Kidney glomerular epithelial cell (primary cell): ENCODE data around the gene TRPM3.
"Not testable (repeated sequence)": the region's sequence is repeated elsewhere in the genome, so short reads cannot be mapped to it uniquely, and the experiment has no call there.

Experiments
- DNase-seq: peaks from one replicate; lab custom pipeline; 2025; lab: John Stamatoyannopoulos, UW

Gene TRPM3

DNA sequence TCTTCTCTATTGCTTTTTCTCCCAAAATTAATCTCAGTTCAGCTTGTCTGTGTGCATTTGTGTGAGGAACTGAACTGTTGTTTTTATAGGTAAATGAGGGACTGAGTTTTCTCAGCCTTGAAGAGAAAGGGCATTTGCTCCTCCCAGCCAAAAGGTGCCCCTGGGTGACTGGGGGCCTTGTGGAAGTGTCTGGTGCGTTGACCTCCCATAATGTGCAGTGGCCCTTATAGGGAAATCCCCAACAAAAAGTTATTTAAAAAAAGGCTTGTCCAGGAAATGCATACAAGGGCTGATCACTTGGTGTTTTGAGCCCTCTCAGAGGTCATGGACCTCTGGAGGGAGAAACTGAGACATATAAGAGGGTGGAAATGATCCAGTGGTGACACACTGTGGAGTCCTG is 467.3 kb downstream of the TRPM3 start:
- DNase-seq: no peak

DNA sequence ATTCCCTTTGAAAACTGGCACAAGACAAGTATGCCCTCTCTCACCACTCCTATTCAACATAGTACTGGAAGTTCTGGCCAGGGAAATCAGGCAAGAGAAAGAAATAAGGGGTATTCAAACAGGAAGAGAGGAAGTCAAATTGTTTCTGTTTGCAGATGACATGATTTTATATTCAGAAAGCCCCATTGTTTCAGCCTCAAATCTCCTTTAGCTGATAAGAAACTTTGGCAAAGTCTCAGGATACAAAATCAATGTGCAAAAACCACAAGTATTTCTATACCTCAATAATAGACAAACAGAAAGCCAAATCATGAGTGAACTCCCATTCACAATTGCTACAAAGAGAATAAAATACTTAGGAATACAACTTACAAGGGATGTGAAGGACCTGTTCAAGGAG is 476.8 kb downstream of the TRPM3 start:
- DNase-seq: not testable (repeated sequence)

DNA sequence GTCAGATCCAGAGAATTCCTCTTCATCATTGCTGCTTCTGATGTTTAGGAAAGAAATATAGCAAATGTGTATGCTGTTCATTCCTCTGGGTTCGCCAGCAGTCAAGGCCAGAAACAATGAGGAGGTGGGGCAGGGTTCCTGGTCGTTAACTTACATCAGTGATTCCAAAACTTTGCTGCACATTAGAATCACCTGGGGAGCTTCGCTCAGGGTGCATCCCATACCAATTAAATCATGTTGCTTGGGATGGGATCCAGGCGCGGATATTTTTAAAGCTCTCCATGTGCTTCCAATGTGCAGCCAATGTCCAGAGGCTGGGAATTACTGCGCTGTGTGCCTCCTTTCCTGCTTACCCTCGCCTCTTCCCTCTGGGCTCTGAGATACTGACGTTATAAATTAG is 479.1 kb downstream of the TRPM3 start:
- no peak for DNase-seq

DNA sequence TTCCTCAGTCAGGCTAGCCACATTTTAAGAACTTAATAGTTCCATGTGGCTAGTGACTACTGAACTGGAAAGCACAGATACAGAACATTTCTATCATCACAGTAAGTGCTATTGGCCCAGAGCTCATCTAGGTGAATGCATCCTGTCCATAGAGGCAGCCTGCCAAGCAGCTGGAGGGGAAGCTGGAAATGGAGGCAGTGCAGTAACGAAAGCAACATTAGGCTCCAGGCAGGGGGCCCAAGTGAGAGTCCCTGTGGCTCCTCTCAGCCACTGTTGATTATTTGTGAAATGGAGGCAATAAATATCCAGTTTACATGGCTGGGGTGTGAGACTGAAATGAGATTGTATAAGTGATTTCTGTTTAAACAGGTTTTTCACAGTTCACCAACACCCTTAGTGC is 479.8 kb downstream of the TRPM3 start:
- no peak for DNase-seq

DNA sequence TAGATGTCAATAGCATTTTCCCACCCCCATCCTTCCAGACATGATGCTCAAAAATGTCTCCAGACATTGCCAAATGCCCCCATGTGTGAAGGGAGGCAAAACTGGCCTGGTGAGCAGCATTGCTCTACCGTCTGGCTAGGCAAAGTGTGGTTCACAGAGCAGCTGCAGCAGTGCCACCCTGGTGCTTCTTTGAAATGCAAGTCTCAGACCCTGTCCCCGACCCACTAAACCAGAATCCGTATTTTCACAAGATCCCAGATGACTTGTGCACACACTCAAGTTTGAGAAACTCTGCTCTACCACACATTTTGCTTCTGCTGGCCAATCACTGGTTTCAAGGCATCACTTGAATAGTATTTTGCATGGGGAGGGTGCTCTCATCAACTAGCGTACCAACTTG is 480.4 kb downstream of the TRPM3 start:
- no peak for DNase-seq

DNA sequence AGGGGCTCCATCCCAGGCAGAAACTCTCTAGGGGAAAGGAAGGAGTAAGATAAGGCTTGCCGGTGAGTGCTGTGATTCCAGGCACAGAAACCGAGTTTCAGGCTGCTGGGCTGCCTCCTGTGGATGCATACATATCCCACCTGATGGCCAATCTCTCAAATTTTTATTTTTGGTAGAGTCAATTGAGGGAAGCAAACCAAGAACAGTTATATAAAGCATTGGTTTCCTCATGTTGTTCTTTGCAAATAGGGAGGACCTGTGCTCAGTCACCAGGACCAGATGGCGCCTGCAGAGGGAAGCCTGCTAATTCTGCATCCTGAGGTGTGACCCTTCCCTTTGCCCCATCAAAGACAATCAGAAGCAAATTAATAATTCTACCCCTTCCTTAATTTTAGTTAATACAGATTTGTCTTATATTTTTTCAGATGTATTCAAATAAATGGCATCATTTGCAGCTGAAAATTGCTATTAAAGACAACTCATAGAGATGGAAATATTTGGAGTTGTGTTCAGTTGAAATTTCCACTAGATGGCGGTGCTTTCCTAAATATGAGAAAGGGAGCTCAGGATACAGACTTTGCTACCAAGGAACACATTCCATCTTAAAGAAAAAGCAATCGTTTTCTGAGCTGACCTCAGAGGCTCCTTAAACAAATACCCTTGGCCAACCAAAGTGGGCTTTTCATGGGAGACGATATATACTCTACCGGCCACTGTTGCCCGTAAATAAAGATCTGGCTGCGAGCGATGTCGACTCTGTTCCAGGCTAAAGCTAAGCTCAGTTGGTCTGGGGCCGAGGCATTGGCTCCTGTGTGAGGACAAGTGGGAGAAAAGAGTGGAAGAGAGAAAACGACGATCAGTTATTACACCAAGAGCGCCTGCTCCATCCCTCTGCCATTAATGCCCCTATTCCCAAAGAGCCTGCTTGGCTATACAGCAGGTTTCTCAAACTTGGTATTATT is 481.3 kb downstream of the TRPM3 start:
- DNase-seq: peak; percentile 69

DNA sequence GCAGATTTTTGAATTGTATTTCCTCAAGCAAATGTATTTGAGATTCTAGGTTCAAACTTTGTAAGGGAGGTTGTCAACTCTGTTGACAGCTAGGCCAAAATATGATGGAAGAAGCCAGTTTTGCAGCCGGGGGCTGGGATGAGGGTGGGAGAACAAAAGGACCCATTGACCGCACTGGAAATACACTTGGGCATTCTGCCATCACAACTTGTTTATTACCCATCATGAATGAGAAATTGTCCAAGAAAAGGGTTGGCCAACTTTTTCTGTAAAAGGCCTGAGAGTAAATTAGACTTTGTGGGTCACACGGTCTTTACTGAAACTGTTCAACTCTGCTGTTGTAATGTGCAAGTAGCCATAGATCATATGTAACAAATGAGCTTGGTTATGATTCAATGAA is 485.6 kb downstream of the TRPM3 start:
- no peak for DNase-seq

DNA sequence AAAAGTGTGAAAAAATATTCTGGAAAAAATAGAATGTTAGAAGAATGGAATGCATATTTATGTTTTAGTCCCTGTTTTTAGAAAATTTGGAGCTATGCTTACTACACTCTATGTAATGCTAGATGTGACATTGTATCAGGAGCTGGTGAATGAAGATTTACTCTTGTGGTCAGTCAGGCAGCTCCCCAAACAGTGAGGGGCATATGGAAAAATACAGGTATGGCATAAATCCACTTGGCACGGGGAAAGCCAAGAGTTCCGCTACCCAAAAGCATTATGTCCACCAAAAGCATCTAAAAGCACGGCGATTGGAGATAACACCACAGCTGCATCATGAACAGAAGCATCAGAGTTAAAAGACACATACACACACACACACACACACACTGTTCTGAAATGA is 486.7 kb downstream of the TRPM3 start:
- DNase-seq: no peak

DNA sequence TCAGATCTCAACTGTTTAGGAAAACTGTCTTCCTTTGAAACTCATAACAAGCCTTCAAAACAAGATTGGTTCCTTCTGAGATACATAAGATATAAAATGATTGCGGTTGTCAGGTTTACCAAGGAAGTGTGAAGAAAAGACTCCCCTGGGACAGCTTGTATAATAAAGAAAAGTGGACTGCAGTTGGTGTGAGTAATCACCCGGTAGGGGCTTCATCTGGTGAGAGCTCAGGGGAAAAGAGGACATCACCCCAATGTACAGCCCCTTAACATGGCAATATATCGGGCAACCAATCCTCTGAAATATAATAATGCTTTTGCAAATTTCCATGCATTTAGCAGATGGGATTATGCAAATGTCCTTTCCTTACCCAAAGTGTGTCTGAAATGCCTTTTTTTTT is 490.4 kb downstream of the TRPM3 start:
- no peak for DNase-seq

DNA sequence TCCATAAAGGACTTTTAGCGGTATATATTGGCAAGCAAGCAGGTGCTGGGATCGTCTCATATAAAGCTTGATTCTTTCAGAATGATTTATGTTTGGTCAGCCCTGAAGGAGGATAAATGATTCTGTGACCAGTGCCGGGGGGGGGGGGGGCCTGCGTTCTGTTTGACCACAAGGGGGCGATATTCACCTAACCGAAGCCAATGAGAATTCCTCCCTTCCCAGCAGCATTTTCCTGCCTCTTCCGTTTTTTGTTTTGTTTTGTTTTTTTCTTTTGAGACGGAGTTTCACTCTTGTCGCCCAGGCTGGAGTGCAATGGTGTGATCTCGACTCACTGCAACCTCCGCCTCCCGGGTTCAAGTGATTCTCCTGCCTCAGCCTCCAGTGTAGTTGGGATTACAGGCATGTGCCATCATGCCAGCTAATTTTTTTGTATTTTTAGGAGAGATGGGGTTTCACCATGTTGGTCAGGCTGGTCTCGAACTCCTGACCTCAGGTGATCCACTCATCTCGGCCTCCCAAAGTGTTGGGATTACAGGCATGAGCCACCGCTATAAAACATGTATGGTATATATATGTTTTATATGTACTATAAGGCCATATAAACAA is 492.2 kb downstream of the TRPM3 start:
- not testable (repeated sequence) for DNase-seq

DNA sequence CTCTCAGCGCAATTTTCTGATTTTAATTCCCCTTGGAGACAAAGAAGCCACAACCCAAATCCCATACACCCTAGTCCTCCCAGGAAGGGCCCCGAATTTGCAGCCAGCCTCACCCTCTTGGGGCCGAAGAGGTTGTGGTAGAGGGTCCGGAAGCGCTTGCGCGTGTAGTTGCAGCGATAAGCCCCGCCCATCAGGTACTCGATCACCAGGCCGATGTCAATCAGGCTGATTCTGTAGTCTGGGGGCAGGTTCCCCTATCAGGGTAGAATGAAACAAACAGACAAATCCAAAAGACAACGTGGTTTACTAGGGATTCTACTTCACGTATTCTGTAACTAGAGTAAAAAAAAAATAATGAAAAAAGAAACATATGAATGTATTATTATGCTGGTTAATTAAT is 496.3 kb downstream of the TRPM3 start:
- no peak for DNase-seq

DNA sequence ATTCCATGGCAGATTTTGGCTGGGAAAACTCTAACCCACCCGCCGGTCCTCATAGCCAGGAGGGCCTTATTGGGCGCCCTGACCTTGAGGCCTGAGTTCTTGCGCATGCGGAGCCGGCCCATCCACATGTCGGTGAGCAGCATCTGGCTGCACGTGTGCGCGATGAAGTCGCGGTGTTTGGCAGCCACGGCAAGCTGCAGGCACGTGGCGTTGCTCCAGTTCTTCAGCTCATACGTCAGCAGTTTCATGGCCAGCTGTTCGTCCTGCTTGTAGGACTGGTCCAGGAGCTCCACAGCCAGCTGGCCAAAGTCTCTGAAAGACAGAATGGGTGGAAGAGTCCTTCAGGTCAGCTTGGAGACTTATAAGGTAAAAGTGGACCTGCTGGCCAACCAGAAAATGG is 502.6 kb downstream of the TRPM3 start:
- DNase-seq: no peak

DNA sequence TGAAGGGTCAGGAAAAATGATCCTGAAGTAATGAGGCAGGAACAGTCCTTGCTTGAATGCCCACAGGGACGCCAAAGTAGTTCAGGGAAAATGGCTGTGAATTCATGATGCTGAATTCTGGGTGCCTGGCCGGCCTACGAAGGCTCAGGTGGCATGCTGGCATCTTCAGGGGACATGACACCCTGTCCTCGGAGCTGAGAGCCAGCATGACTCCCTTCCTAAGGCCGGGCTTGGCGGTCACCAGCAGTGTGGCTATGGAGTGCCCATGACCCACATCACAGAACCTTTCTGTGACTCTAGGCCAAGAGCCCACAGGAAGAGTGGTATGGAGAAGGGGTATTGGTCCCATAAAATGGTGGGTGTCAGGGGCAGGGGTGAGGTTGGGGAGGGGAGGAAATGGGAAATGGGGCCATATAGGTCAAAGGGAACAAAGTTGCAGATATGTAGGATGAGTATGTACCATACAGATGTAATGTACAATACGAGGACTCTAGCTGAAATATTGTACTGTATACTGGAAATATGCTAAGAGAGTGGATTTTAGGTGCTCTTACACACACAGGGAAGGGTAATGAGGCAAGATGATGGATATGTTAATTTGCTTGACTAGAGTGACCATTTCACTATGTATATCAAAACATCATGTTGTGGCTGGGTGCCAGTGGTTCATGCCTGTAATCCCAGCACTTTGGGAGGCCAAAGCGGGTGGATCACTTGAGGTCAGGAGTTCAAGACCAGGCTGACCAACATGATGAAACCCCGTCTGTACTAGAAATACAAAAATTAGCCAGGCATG is 504.2 kb downstream of the TRPM3 start:
- no peak for DNase-seq

DNA sequence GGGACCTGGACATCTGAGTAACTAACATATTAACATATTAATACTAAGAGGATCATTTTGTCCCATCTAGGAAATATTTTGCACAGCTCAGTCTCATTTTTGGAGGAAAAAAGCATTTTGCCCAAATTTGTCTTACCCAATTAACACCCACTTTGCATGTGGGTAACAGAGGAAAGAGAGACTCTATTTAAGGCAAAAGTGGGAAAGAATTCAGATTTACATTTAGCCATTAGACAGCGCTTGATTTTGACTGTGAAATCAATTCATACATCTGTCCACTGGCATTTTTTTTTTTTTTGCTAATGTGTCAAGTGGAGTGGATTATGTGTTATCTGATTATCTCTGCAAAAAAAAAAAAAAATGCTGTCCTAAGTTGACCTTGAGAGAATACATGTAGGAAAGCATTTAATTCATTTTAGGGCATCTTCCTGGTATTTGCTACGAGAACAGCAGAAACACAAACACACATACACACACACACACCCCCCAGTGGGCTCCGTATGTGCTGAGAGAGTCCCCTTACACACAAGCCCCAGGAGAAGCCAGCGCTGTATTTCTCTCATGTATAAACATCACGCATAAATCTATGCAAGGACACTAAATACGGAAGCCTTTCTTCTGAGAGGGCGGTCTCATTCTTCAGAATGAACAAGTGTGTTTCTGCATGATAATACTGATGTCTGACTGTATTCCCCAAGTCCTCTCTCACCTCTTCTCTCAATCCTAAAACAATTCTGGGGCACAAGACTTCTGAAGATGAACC is 505.0 kb downstream of the TRPM3 start:
- DNase-seq: no peak

DNA sequence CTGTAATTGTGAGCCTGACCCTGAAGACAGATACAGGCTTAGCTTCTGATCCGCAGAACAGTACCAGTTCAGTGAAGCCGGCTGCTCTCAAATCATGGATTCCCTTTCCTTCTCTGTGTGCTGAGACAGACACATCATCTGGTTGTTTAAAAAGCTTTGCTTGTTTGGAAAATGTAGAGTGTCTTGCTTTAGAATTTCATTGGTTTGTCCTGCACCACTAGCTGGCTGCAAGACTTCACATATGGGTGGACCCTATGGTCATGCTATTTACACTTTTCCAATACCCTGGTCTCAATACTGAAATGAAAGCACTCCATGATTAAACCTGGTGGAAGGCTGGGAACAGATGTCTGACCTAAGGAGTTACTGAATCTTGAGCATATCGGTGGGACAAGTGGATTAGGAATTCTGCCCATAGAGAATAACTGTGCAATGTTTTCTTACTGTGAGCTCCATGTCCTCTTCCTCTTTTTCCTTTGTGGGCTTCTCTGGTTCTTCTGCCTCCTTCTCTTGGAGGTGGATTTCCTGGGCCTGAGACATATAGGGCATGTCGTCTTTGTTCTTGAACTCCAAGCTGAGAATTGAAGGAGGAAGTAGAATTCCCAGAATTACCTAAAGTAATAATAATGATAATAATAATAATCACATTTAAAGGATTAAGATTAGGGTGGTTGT is 505.8 kb downstream of the TRPM3 start:
- DNase-seq: no peak

DNA sequence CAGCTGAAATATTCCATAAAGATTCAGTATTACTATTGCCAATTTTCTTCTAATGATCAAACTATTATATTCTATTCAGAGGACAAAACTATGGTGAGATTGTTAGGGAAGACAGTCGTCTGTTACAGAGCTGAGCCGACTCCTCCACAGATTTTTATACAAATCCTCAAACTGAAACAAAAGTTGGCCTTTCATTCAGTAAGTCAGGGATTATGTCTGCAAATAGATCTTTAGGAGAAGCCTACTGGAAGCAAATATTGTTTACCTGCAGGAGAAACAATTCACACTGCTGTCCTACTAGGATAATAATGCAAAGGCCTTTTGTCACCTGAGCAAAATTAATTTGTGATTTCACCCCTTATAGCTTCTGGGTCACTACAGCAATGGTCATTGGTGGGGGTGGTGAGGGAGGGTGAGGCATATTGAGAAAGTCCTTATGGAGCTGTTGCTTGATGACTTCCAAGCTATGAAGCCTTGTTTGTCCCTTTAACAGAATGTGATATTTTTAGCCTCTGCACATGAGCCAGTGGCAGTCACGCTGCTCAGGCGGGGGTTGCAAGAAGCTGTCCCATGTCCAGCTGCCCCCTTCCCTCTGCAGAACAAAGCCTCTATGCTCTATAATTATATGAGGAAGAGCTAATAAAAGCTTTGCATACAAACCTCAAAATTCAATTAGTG is 506.5 kb downstream of the TRPM3 start:
- DNase-seq: no peak

DNA sequence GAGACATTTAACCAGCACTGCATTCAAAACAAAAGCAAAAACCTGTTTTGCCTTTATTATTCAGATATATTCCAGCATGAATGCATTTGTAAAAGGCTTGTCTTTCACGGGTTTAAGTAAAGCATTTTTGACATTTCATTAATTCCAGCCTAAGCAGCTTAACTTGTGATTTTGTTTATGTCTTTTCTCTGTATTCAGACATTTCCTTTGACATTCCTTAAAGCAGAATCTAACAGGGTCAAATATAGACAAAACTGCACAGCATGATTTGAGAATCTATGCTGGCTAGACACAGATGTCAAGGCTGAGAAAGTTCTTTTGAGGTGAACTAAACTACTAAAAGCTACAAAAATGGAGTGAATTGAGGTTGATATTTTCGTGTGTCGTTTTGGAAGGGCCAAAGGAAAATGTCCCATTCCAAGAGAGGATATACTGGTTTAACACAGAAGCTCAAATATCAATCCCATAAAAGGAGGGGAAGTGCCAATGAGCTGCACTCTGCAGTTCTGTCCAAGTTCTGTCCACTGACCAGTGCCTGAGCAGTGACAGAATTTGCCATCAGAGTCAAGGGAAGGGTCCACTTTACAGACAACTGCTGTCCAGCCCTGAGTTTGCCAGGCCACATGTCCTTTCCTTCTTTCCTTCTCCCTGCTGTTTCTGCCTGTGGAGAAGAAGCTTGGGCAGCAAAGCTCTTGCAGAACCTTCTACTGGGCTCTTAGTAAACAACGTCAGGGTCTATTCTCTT is 508.2 kb downstream of the TRPM3 start:
- DNase-seq: no peak

DNA sequence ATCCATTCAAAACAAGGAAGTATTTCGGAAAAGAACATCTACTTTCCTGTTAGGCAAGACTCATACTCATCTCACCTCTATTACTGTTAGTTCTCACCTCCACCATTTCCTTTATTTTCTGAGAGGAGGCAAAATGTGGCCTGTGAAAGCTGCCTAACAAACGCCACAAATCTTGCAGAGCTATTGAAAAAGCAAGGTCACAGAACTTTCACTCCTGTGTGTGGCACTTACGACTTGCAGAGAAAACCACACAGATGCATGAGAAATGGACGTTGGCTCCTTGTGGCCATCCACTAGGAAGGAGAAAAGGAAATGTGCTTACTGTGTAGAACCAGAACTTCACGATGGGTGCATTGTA is 511.2 kb downstream of the TRPM3 start:
- no peak for DNase-seq

DNA sequence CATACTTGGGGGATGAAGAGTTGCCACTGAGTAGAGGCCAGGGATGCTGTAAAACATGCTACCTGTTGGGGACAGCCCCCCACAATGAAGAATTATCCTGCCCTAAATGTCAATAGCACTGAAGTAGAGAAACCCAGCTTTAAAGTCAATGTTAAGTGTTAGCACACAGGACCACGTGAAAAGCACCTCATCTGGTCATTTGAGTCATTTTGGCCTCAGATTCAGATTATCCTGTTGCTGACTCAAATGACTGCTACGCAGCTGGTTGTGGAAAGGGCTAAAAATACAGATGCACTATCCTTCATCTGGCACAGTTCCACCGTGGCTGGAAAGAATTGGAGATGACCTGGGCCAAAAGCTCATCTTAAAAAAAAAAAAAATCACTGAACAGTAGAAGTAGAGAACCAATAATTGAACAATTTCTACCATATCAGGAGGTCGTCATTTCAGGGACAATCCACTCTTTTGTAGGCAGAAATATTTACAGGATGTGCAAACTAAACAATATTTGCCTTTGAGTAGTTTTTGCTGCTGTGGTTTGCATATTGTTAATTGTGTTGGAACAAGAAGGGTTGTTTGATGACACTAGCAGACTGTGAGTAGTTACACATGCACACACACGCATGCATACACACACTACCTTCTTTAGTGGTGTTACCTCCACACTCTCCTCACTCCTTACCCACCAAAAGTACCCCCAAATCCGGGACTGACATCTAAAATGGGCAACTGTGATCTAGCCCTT is 511.7 kb downstream of the TRPM3 start:
- DNase-seq: no peak

DNA sequence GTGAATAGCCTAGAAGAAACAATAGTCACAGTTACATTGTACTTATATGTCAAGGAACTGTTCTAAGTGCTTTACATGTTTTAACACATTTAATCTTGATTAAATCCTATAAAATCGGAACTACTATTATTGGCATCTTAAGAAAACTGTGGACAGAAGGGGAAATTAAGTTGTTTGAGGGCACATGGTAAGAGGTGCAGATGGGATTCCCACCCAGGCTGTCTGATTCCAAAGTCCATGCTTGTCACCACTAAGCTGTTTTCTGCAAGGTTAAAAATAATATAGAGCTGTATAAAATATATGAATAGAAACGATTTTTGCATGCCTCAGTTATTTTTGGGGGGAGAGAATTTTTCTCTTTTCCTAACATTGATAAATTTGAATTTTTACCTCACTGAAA is 512.4 kb downstream of the TRPM3 start:
- no peak for DNase-seq
